ENCODE data around the gene CDK6. TPM values are rescaled to one million over a fixed set of nuclear protein-coding genes. Genes with fewer than 3 reads are reported as not detected.

The CDK6 gene
- total and polyA plus RNA-seq, 4 donors: 1.6 to 66.4 (median 12.1) TPM

GRCh38 chr7:92621026-92621540, 215.3 kb downstream of the CDK6 start:
- TF ChIP-seq CTCF (IDR thresholded peaks at IDR 0.05; ENCODE audit: control extremely low read depth, extremely low read depth): peak; percentile 79
- peaks cover 9 to 14% (median 10%) of the 10 kb centered on the region in 4 donors for H3K36me3 ChIP-seq (ENCODE audit: control insufficient read depth in 4 of 4, insufficient read depth in 4 of 4, low read length in 4 of 4)
- no peaks in the 10 kb centered on the region for H3K27me3 ChIP-seq (ENCODE audit: control insufficient read depth in 3 of 3, insufficient read depth in 3 of 3, low read length in 2 of 3)
- H3K9me3 ChIP-seq (ENCODE audit: control insufficient read depth in 4 of 4, insufficient read depth in 3 of 4, low read length in 3 of 4): peaks cover 0 to 3% (median 0%) of the 10 kb centered on the region in 4 donors
- DNase-seq (peak; percentile 84 to 95 (median 90)), ATAC-seq (ENCODE audit: insufficient read depth, low FRiP score) (peak; percentile 83)
- peak overlapping the region in 1 of 2 donors; percentile 67 for H3K27ac ChIP-seq (ENCODE audit: low read depth in 1 of 2, low read length in 1 of 2)
- WGBS, 2 donors: 6 to 13% methylated on average over 3 of the region's 3 CpGs
- peaks cover 0 to 11% (median 5%) of the 10 kb centered on the region in 5 donors for H3K4me1 ChIP-seq (ENCODE audit: control insufficient read depth in 5 of 5, insufficient read depth in 5 of 5, low read length in 5 of 5)
- no peak overlapping the region for H3K9ac ChIP-seq (ENCODE audit: insufficient read depth in 1 of 2, low read length in 2 of 2)
- H3K4me3 ChIP-seq: no peak overlapping the region

GRCh38 chr7:92615861-92616260, 220.5 kb downstream of the CDK6 start:
- no peak for ATAC-seq (ENCODE audit: insufficient read depth, low FRiP score)
- Histone ChIP-seq H3K9ac (ENCODE audit: insufficient read depth in 1 of 2, low read length in 2 of 2) (no peak overlapping the region), H3K27me3 (ENCODE audit: control insufficient read depth in 3 of 3, insufficient read depth in 3 of 3, low read length in 2 of 3) (no peaks in the 10 kb centered on the region), H3K4me3 (no peak overlapping the region), H3K9me3 (ENCODE audit: control insufficient read depth in 4 of 4, insufficient read depth in 3 of 4, low read length in 3 of 4) (no peaks in the 10 kb centered on the region), H3K4me1 (ENCODE audit: control insufficient read depth in 5 of 5, insufficient read depth in 5 of 5, low read length in 5 of 5) (peaks cover 0 to 15% (median 9%) of the 10 kb centered on the region in 5 donors), H3K36me3 (ENCODE audit: control insufficient read depth in 4 of 4, insufficient read depth in 4 of 4, low read length in 4 of 4) (peaks cover 9 to 35% (median 21%) of the 10 kb centered on the region in 4 donors), H3K27ac (ENCODE audit: low read depth in 1 of 2, low read length in 1 of 2) (no peak overlapping the region)
- no peak for DNase-seq
- WGBS, 2 donors: 85% methylated on average over 1 of the region's 1 CpG
- no peak for TF ChIP-seq CTCF (IDR thresholded peaks at IDR 0.05; ENCODE audit: control extremely low read depth, extremely low read depth)

- Histone ChIP-seq H3K36me3 (ENCODE audit: control insufficient read depth in 4 of 4, insufficient read depth in 4 of 4, low read length in 4 of 4) (peaks cover 9 to 32% (median 21%) of the 10 kb centered on the region in 4 donors), H3K27me3 (ENCODE audit: control insufficient read depth in 3 of 3, insufficient read depth in 3 of 3, low read length in 2 of 3) (no peaks in the 10 kb centered on the region), H3K27ac (ENCODE audit: low read depth in 1 of 2, low read length in 1 of 2) (no peak overlapping the region), H3K4me3 (no peak overlapping the region), H3K4me1 (ENCODE audit: control insufficient read depth in 5 of 5, insufficient read depth in 5 of 5, low read length in 5 of 5) (peaks cover 0 to 15% (median 9%) of the 10 kb centered on the region in 5 donors), H3K9me3 (ENCODE audit: control insufficient read depth in 4 of 4, insufficient read depth in 3 of 4, low read length in 3 of 4) (no peaks in the 10 kb centered on the region), H3K9ac (ENCODE audit: insufficient read depth in 1 of 2, low read length in 2 of 2) (no peak overlapping the region)
- DNase-seq: peak; percentile 84 to 92 (median 90)
- no peak for ATAC-seq (ENCODE audit: insufficient read depth, low FRiP score)
- WGBS, 2 donors: 69 to 72% methylated on average over 5 of the region's 5 CpGs
- TF ChIP-seq CTCF (IDR thresholded peaks at IDR 0.05; ENCODE audit: control extremely low read depth, extremely low read depth): no peak
Observed at GRCh38 chr7:92614660-92615174, 221.7 kb downstream of the CDK6 start.

Data from lung (tissue), 12 donors.